ENCODE data around the gene JAML. TPM values are rescaled to one million over a fixed set of nuclear protein-coding genes. Genes with fewer than 3 reads are reported as not detected.

The JAML gene
- total RNA-seq, 1 experiment from 2014 or later: not detected

DNA sequence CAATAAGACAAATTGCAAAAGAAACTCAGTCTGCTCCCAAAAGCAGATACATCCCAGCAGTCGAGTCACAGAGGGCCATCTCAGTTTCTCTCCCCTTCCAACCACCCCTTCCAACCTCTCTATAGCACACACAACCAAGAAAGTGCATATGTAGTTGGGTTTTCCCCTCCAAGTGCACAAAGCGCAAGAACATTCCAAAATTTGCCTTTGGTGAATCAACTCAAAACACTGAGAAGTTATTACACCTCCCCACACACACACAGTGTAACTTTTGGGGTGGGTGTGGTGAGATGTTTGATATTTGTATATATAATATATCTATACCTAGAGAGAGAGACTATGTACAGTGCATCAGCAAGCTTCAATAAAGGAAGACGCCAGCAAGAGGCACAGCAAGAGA is 62.0 kb downstream of the JAML start:
- Histone ChIP-seq H3K36me3 (no peaks in the 10 kb centered on the region), H3K27ac (no peak overlapping the region), H3K9me3 (replicated peaks) (no peaks in the 10 kb centered on the region), H3K4me3 (no peak overlapping the region), H3K4me1 (no peaks in the 10 kb centered on the region), H3K27me3 (no peaks in the 10 kb centered on the region)
- DNase-seq: no peak

- no peak for DNase-seq
- Histone ChIP-seq H3K27me3 (no peaks in the 10 kb centered on the region), H3K36me3 (no peaks in the 10 kb centered on the region), H3K4me1 (no peaks in the 10 kb centered on the region), H3K27ac (no peak overlapping the region), H3K4me3 (no peak overlapping the region), H3K9me3 (replicated peaks) (no peaks in the 10 kb centered on the region)
Observed at GRCh38 chr11:118161786-118162185, 63.0 kb downstream of the JAML start.

- no peaks in the 10 kb centered on the region for H3K9me3 ChIP-seq (replicated peaks)
- H3K4me3 ChIP-seq: no peak overlapping the region
- no peaks in the 10 kb centered on the region for H3K36me3 ChIP-seq
- peaks cover 11% of the 10 kb centered on the region; the same call in 1 of the 2 replicates for H3K27me3 ChIP-seq
- H3K4me1 ChIP-seq: no peaks in the 10 kb centered on the region
- no peak for DNase-seq
- H3K27ac ChIP-seq: no peak overlapping the region
Observed at GRCh38 chr11:118157186-118157895, 67.5 kb downstream of the JAML start.

GRCh38 chr11:118156531-118157185 is 68.2 kb downstream of the JAML start:
- Histone ChIP-seq H3K36me3 (no peaks in the 10 kb centered on the region), H3K27ac (no peak overlapping the region), H3K27me3 (peaks cover 14% of the 10 kb centered on the region; the same call in 1 of the 2 replicates), H3K4me3 (no peak overlapping the region), H3K4me1 (no peaks in the 10 kb centered on the region), H3K9me3 (replicated peaks) (no peaks in the 10 kb centered on the region)
- DNase-seq: no peak

DNA sequence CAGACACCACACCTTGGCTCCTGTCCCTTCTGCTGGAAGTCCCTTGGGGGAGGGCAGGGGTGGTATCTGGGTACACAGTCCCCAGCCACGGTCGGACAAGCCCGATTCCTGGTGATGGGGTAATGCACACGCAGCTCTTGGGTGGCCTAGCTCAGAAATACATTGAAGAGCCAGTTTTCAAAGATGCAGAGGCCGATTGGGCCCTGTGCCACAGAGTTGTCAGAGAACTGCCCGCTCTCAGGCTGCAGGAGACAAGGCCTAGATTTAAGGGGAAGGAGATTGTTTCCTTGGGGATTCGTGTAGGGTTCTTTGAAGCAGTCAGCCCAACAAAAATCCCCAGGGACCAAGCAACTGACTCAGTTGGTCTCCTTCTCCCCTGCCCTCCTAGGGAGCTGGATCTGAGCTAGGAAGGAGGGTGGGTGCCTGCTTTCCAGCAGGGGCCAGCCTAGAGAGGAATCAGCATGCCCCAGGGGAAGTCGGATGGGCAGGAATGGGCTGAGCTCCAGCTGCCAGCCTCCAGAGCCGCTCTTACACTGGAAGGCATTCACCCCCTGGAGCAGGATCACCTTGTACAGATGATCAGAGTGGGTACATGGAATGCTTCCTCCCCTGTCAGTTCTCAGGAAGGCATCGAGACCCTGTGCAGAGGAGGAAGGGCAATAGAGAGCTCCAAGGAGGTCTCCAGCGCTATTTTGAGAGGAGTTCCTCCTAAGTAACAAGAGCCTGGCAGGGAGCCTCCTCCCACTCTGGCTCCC is 68.9 kb downstream of the JAML start:
- H3K9me3 ChIP-seq (replicated peaks): no peaks in the 10 kb centered on the region
- H3K4me3 ChIP-seq: no peak overlapping the region
- H3K4me1 ChIP-seq: no peaks in the 10 kb centered on the region
- H3K27ac ChIP-seq: no peak overlapping the region
- H3K36me3 ChIP-seq: no peaks in the 10 kb centered on the region
- peaks cover 17% of the 10 kb centered on the region; the same call in 1 of the 2 replicates for H3K27me3 ChIP-seq
- no peak for DNase-seq

- Histone ChIP-seq H3K4me3 (no peak overlapping the region), H3K27ac (no peak overlapping the region), H3K36me3 (no peaks in the 10 kb centered on the region), H3K27me3 (peaks cover 17% of the 10 kb centered on the region; the same call in 1 of the 2 replicates), H3K9me3 (replicated peaks) (no peaks in the 10 kb centered on the region), H3K4me1 (no peaks in the 10 kb centered on the region)
- no peak for DNase-seq
Observed at GRCh38 chr11:118154641-118155040, 70.2 kb downstream of the JAML start.

DNA sequence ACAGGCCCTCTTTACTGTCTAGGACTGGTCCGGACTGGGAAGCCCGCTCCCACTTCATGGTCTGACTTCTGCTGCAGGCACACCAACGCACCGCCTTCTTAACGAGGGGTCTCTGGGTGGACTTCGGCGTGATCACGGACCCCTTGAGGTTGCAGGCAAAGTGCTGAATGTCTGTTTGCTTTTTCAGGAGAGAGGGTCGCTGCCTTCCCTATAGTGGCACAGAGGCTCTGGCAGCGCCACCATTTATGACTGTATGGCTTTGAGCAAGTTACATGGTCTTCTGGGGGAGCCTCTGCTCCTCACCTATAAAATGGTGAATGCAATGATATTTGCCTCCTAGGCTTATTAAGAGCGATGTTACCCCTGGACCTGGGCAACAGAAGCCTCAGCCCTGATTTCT is 70.8 kb downstream of the JAML start:
- Histone ChIP-seq H3K27me3 (peaks cover 17% of the 10 kb centered on the region; the same call in 1 of the 2 replicates), H3K4me1 (no peaks in the 10 kb centered on the region), H3K4me3 (no peak overlapping the region), H3K9me3 (replicated peaks) (no peaks in the 10 kb centered on the region), H3K27ac (no peak overlapping the region), H3K36me3 (no peaks in the 10 kb centered on the region)
- DNase-seq: no peak

- Histone ChIP-seq H3K4me1 (no peaks in the 10 kb centered on the region), H3K27ac (no peak overlapping the region), H3K4me3 (no peak overlapping the region), H3K9me3 (replicated peaks) (no peaks in the 10 kb centered on the region), H3K27me3 (peaks cover 17% of the 10 kb centered on the region; the same call in 1 of the 2 replicates), H3K36me3 (no peaks in the 10 kb centered on the region)
- no peak for DNase-seq
Observed at GRCh38 chr11:118153516-118153915, 71.3 kb downstream of the JAML start.

GRCh38 chr11:118152552-118153471 is 72.0 kb downstream of the JAML start, which contains the start of gene SCN4B:
Gene SCN4B (minus strand): TSS chr11:118152823. CDS start chr11:118152673, 150 bp downstream.
- no peaks in the 10 kb centered on the region for H3K9me3 ChIP-seq (replicated peaks)
- H3K4me1 ChIP-seq: no peaks in the 10 kb centered on the region
- peak; percentile 21 to 35 for DNase-seq
- H3K27me3 ChIP-seq: peaks cover 17% of the 10 kb centered on the region; the same call in 1 of the 2 replicates
- H3K4me3 ChIP-seq: peak within 1 kb of the TSS; percentile 43
- H3K36me3 ChIP-seq: no peaks in the 10 kb centered on the region
- no peak within 1 kb of the TSS for H3K27ac ChIP-seq

DNA sequence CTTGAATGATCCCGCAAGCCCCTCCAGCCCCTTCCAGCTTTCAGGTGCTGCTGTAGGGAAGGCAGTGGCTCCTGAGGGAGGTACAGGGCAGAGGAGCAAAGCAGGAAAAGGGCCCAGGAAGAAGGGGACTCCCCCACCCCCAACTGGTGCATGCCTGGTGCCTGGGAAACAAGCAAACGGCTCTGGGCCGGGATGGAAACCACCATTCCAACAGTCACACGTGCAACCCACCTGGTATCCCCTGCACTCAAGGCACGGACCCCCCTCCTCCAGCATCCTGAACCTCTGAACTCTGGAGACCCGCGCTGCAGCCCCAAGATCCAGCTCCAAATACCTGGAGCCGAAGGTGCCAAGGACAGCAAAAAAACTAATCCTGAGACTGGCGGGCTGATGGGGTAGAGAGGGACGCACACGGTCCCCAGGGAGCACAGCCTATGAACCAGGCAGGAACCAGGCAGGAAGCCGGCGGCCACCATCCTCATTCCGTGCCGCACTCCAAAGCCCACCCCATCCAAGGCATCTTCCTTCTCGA is 72.7 kb downstream of the JAML start:
- H3K4me3 ChIP-seq: no peak overlapping the region
- no peaks in the 10 kb centered on the region for H3K4me1 ChIP-seq
- no peak for DNase-seq
- peaks cover 17% of the 10 kb centered on the region; the same call in 1 of the 2 replicates for H3K27me3 ChIP-seq
- no peak overlapping the region for H3K27ac ChIP-seq
- H3K9me3 ChIP-seq (replicated peaks): no peaks in the 10 kb centered on the region
- H3K36me3 ChIP-seq: no peaks in the 10 kb centered on the region

- Histone ChIP-seq H3K27ac (no peak overlapping the region), H3K4me3 (no peak overlapping the region), H3K9me3 (replicated peaks) (no peaks in the 10 kb centered on the region), H3K27me3 (peaks cover 17% of the 10 kb centered on the region; the same call in 1 of the 2 replicates), H3K36me3 (no peaks in the 10 kb centered on the region), H3K4me1 (no peaks in the 10 kb centered on the region)
- no peak for DNase-seq
Observed at GRCh38 chr11:118151431-118151830, 73.4 kb downstream of the JAML start.

GRCh38 chr11:118149493-118149892 is 75.3 kb downstream of the JAML start:
- Histone ChIP-seq H3K36me3 (no peaks in the 10 kb centered on the region), H3K4me3 (no peak overlapping the region), H3K4me1 (no peaks in the 10 kb centered on the region), H3K27ac (no peak overlapping the region), H3K9me3 (replicated peaks) (no peaks in the 10 kb centered on the region), H3K27me3 (peaks cover 8% of the 10 kb centered on the region; the same call in 1 of the 2 replicates)
- no peak for DNase-seq

DNA sequence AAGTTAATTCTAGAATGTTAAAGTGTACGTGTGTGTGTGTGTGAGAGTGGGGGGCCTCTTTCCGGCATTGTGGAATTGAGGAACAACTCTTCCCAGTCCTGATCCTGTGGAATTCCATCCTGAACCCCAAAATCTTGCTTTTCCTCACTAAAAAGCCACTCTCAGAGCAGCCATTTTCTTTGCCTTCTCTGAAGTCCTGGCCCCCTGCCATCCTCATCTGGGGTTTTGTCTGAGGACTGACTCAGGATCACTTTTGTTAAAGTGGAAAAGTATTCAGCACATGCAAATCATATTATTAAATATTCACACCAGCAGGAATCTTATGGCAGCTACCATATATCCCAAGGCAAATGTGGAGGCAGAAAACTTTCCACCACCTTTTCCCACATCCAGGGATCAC is 76.0 kb downstream of the JAML start:
- H3K4me1 ChIP-seq: no peaks in the 10 kb centered on the region
- H3K27me3 ChIP-seq: peaks cover 8% of the 10 kb centered on the region; the same call in 1 of the 2 replicates

GRCh38 chr11:118148240-118148639 is 76.6 kb downstream of the JAML start:
- H3K36me3 ChIP-seq: no peaks in the 10 kb centered on the region
- peaks cover 8% of the 10 kb centered on the region; the same call in 1 of the 2 replicates for H3K27me3 ChIP-seq
- H3K9me3 ChIP-seq (replicated peaks): no peaks in the 10 kb centered on the region
- no peaks in the 10 kb centered on the region for H3K4me1 ChIP-seq
- no peak overlapping the region for H3K4me3 ChIP-seq
- no peak for DNase-seq
- no peak overlapping the region for H3K27ac ChIP-seq

More for the DNA sequence above, 76.0 kb downstream of the JAML start:
- no peak for DNase-seq
- no peaks in the 10 kb centered on the region for H3K9me3 ChIP-seq (replicated peaks)
- no peaks in the 10 kb centered on the region for H3K36me3 ChIP-seq
- H3K27ac ChIP-seq: no peak overlapping the region
- H3K4me3 ChIP-seq: no peak overlapping the region

All from SJCRH30 (cell line).